H1 (cell line): ENCODE data around the gene CCNY. TPM values are rescaled to one million over a fixed set of nuclear protein-coding genes. Genes with fewer than 3 reads are reported as not detected.

Experiments used
- CTCF ChIA-PET: fragments of 300-600 bp; sonication (Branson Sonifier 250); formaldehyde crosslinking; loops from one replicate; lab custom pipeline; 2021; ENCODE audit not compliant: partially characterized antibody; lab: Charles Lee
- POLR2A ChIA-PET: fragments of 300-600 bp; sonication (Branson Sonifier 250); formaldehyde crosslinking; loops from one replicate; lab custom pipeline; 2021; ENCODE audit warnings: inconsistent platforms; ENCODE audit not compliant: partially characterized antibody; lab: Charles Lee
- DNase-seq, 2 experiments: peaks; one replicate each; pipeline versions ENCODE4 v3.0.0 to v3.0.0-alpha.2; 2010 to 2022; ENCODE audit warnings: low spot score in 2 of 2, low read depth in 1 of 2, mixed read lengths in 1 of 2
- FAIRE-seq: peaks from 2 replicates; lab custom pipeline; 2011; peaks lifted over from hg19 to GRCh38; lab: Jason Lieb, UNC
- H2AFZ ChIP-seq: 2 replicates; pipeline ENCODE4 v1.8.1; 2012; ENCODE audit warnings: low read length, inconsistent platforms
- H2AK5ac ChIP-seq: 2 replicates; pipeline ENCODE4 v1.6.1; 2013; ENCODE audit warnings: low read depth, low read length
- H2BK120ac ChIP-seq: replicated peaks from 2 replicates; pipeline ENCODE3; 2013; ENCODE audit warnings: low read depth, low read length, inconsistent platforms
- H2BK12ac ChIP-seq: 2 replicates; pipeline ENCODE4 v1.6.1; 2013; ENCODE audit warnings: low read depth, low read length
- H2BK15ac ChIP-seq: 2 replicates; pipeline ENCODE4 v1.6.1; 2013; ENCODE audit warnings: low read length
- H2BK20ac ChIP-seq: 2 replicates; pipeline ENCODE4 v1.6.1; 2013; ENCODE audit warnings: low read length
- H2BK5ac ChIP-seq: 2 replicates; pipeline ENCODE4 v1.6.1; 2013; ENCODE audit warnings: low read depth, low read length
- H3K14ac ChIP-seq: 2 replicates; pipeline ENCODE4 v1.6.1; 2013; ENCODE audit warnings: inconsistent platforms; ENCODE audit not compliant: insufficient read length
- H3K18ac ChIP-seq: 2 replicates; pipeline ENCODE4 v1.6.1; 2013; ENCODE audit warnings: low read length; ENCODE audit errors: extremely low read depth
- H3K23ac ChIP-seq: 2 replicates; pipeline ENCODE4 v1.6.1; 2013; ENCODE audit warnings: inconsistent platforms; ENCODE audit not compliant: insufficient read length
- H3K23me2 ChIP-seq: 2 replicates; pipeline ENCODE4 v1.6.1; 2013; ENCODE audit warnings: low read depth, low read length
- H3K27ac ChIP-seq: 2 replicates; pipeline ENCODE4 v1.6.1; 2011; ENCODE audit warnings: low read depth, low read length, inconsistent platforms
- H3K27me3 ChIP-seq, 4 experiments: replicated peaks in 1 of 4; 1 replicate in 1 of 4; 2 replicates in 3 of 4; pipeline versions ENCODE4 v1.6.1 to v1.8.1; 2011 to 2013; ENCODE audit warnings: low read length in 3 of 4, mild to moderate bottlenecking in 3 of 4, inconsistent platforms in 2 of 4, mixed read lengths in 2 of 4, moderate library complexity in 1 of 4; ENCODE audit not compliant: control insufficient read depth in 3 of 4, insufficient read depth in 3 of 4; ENCODE audit errors: extremely low read depth in 1 of 4
- H3K36me3 ChIP-seq, 4 experiments: 2 replicates each; pipeline versions ENCODE4 v1.6.1 to v1.8.1; 2011 to 2013; ENCODE audit warnings: mild to moderate bottlenecking in 4 of 4, low read length in 3 of 4, moderate library complexity in 2 of 4, control low read depth in 1 of 4, inconsistent platforms in 1 of 4; ENCODE audit not compliant: insufficient read depth in 4 of 4, control insufficient read depth in 2 of 4
- H3K4ac ChIP-seq: replicated peaks from 2 replicates; pipeline ENCODE3; 2013; ENCODE audit warnings: low read length, low read depth, mixed read lengths, inconsistent platforms; ENCODE audit not compliant: insufficient read length
- H3K4me1 ChIP-seq, 4 experiments: replicated peaks in 1 of 4; 1 replicate in 1 of 4; 2 replicates in 3 of 4; pipeline versions ENCODE4 v1.6.1 to v1.8.1; 2011 to 2013; ENCODE audit warnings: low read length in 3 of 4, inconsistent platforms in 2 of 4, mixed read lengths in 1 of 4; ENCODE audit not compliant: insufficient read depth in 4 of 4, control insufficient read depth in 3 of 4
- H3K4me2 ChIP-seq, 2 experiments: 2 replicates each; pipeline versions ENCODE4 v1.6.1 to v1.8.1; 2011 to 2013; ENCODE audit warnings: low read depth in 2 of 2, low read length in 2 of 2, control low read depth in 1 of 2, inconsistent platforms in 1 of 2, mild to moderate bottlenecking in 1 of 2; ENCODE audit not compliant: insufficient read depth in 1 of 2
- H3K4me3 ChIP-seq, 4 experiments: fragments of 200-600, 300-600 bp in 1 of 4; sonication (generic), shearing (Covaris generic), sonication (Bioruptor Twin) in 1 of 4; 2 replicates each; pipeline versions ENCODE4 v1.5.1 to v1.8.1; 2011 to 2016; ENCODE audit warnings: low read length in 4 of 4, low read depth in 3 of 4, control low read depth in 2 of 4, inconsistent platforms in 2 of 4, mild to moderate bottlenecking in 2 of 4, mixed read lengths in 1 of 4, moderate library complexity in 1 of 4; ENCODE audit not compliant: insufficient read depth in 2 of 4; ENCODE audit errors: extremely low read depth in 1 of 4
- H3K56ac ChIP-seq: replicated peaks from 2 replicates; pipeline ENCODE3; 2013; ENCODE audit warnings: low read depth, mild to moderate bottlenecking, mixed read lengths, low read length, inconsistent platforms; ENCODE audit not compliant: insufficient read length
- H3K79me1 ChIP-seq: 2 replicates; pipeline ENCODE4 v1.6.1; 2013; ENCODE audit warnings: low read depth, low read length, control low read depth
- H3K79me2 ChIP-seq, 2 experiments: 2 replicates each; pipeline versions ENCODE4 v1.6.1 to v1.8.1; 2012 to 2013; ENCODE audit warnings: low read length in 2 of 2, mild to moderate bottlenecking in 2 of 2, inconsistent platforms in 1 of 2; ENCODE audit not compliant: insufficient read depth in 2 of 2, control insufficient read depth in 1 of 2
- H3K9ac ChIP-seq, 4 experiments: replicated peaks in 1 of 4; 1 replicate in 1 of 4; 2 replicates in 3 of 4; pipeline versions ENCODE4 v1.6.1 to v1.8.1; 2011 to 2013; ENCODE audit warnings: low read depth in 3 of 4, low read length in 3 of 4, control low read depth in 2 of 4, mild to moderate bottlenecking in 2 of 4, moderate library complexity in 2 of 4, inconsistent platforms in 1 of 4; ENCODE audit errors: extremely low read depth in 1 of 4
- H3K9me3 ChIP-seq, 2 experiments: 2 replicates each; pipeline versions ENCODE4 v1.6.1 to v1.8.1; 2012 to 2013; ENCODE audit warnings: mild to moderate bottlenecking in 2 of 2, moderate library complexity in 2 of 2, control low read depth in 1 of 2, inconsistent platforms in 1 of 2, low read depth in 1 of 2, low read length in 1 of 2, mixed read lengths in 1 of 2; ENCODE audit not compliant: insufficient read depth in 2 of 2
- H4K20me1 ChIP-seq, 2 experiments: replicated peaks in 1 of 2; 2 replicates each; pipeline versions ENCODE3 to v1.8.1; 2011 to 2013; ENCODE audit warnings: inconsistent platforms in 2 of 2, low read length in 2 of 2, mild to moderate bottlenecking in 1 of 2; ENCODE audit not compliant: insufficient read depth in 2 of 2, control insufficient read depth in 1 of 2
- H4K5ac ChIP-seq: 2 replicates; pipeline ENCODE4 v1.6.1; 2013; ENCODE audit warnings: low read length, low read depth, mixed read lengths, inconsistent platforms; ENCODE audit not compliant: insufficient read length
- H4K8ac ChIP-seq: 2 replicates; pipeline ENCODE4 v1.8.0; 2013; ENCODE audit warnings: mild to moderate bottlenecking, moderate library complexity, low read length, inconsistent platforms; ENCODE audit not compliant: insufficient read depth; ENCODE audit errors: extremely low read depth
- H4K91ac ChIP-seq: replicated peaks from 2 replicates; pipeline ENCODE3; 2013; ENCODE audit warnings: low read length, mixed read lengths, inconsistent platforms; ENCODE audit not compliant: insufficient read length
- EP300 ChIP-seq, 2 experiments: IDR thresholded peaks; 1 replicate in 1 of 2; 2 replicates in 1 of 2; pipeline ENCODE4 v1.6.1; 2011 to 2012; ENCODE audit warnings: low read depth in 2 of 2, low read length in 2 of 2, mild to moderate bottlenecking in 2 of 2, borderline replicate concordance in 1 of 2, inconsistent platforms in 1 of 2, moderate library complexity in 1 of 2
- JUN ChIP-seq: IDR thresholded peaks from 2 replicates; pipeline ENCODE4 v1.6.1; 2011; ENCODE audit warnings: low read depth, mild to moderate bottlenecking, improper control_type of control experiment, low read length
- NRF1 ChIP-seq: IDR thresholded peaks from 2 replicates; pipeline ENCODE4 v1.6.1; 2011; ENCODE audit warnings: mild to moderate bottlenecking, low read depth, low read length, improper control_type of control experiment
- RNF2 ChIP-seq: fragments of 200-900, 300-1000 bp; sonication (generic); IDR thresholded peaks from 2 replicates; pipeline ENCODE4 v1.7.1; 2016; ENCODE audit warnings: borderline replicate concordance, low read depth, mild to moderate bottlenecking, antibody characterized with exemption, low read length; ENCODE audit not compliant: poor library complexity, severe bottlenecking; ENCODE audit errors: missing control alignments
- WGBS, 2 experiments: shearing (Covaris generic) in 1 of 2; methylation state at CpG; one replicate each; pipeline versions ENCODE4 v1.1.6 to v1.1.7; 2013 to 2015; ENCODE audit warnings: low lambda C conversion rate in 2 of 2, mixed read lengths in 2 of 2, inconsistent platforms in 1 of 2, low coverage in 1 of 2, missing lambda C conversion rate in 1 of 2; ENCODE audit not compliant: insufficient replicate concordance in 2 of 2, insufficient coverage in 1 of 2, insufficient read length in 1 of 2; ENCODE audit errors: extremely low coverage in 1 of 2, missing lambda C conversion rate in 1 of 2; 5-methylcytosine and 5-hydroxymethylcytosine counted together
- polyA plus RNA-seq, 7 experiments: library from polyadenylated mRNA; depleted of rRNA in 3 of 7; stranded (reverse) in 5 of 7; unstranded in 2 of 7; fragments of >200 nt in 5 of 7; fragments of 200-250 nt in 2 of 7; gene quantifications; 1 replicate in 5 of 7; 2 replicates in 1 of 7; 4 replicates in 1 of 7; pipeline versions ENCODE4 v1.2.1 to v1.2.3, GENCODE V29; 2011 to 2013; ENCODE audit warnings: missing spikeins in 2 of 7, mixed read lengths in 2 of 7
- total RNA-seq: library from RNA; stranded (reverse); fragmentation: NEBNext Ultra II Directional; extraction: Animal tissue kit (Norgen Biotek cat#: 25700); gene quantifications from 2 replicates; pipeline ENCODE4 v1.2.1, GENCODE V29; 2021
- TF ChIP-seq, protein P1 (sequence below): IDR thresholded peaks from 2 replicates; pipeline ENCODE4 v1.6.1; 2012; ENCODE audit warnings: low read length, inconsistent platforms
- TF ChIP-seq, protein P2 (sequence below): IDR thresholded peaks from 2 replicates; pipeline ENCODE4 v1.6.1; 2011; ENCODE audit warnings: low read length, improper control_type of control experiment
- TF ChIP-seq, protein P3 (sequence below): IDR thresholded peaks from 2 replicates; pipeline ENCODE4 v1.6.1; 2012; ENCODE audit warnings: inconsistent platforms

CCNY gene
- total and polyA plus RNA-seq, 2 of the 8 experiments (the other 6 are each of a cell fraction or from before 2014, with no cell fraction given): 25.3 to 68.2 TPM

DNA sequence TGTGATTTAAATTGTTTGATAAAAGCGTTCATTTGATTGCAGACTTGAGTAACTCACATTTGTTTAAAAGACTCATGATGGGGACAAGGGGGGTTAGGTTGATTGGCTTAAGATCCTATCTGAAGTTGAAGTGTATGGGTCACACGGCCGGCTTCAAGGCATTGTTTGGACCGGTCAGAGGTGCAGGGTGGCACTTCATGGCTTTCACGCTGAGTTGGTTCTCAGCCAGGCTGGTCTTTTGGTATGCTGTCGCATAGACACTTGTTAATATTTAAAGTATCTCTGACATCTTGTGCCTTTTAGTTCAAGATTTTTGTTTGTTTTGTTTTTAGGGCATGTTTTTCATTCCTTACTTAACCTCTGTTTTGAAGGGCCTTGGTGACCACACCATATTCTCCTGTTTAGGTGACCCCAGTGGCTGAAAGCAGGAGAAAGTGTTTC is 58.1 kb downstream of the CCNY start:
- ChIA-PET CTCF (interaction anchor here (1.2 to 1.5 kb wide), 2 partner anchors 27 to 169 kb away, joined by 3 to 4 read pairs; no protein-coding TSS in a partner anchor), POLR2A (interaction anchor here (2.5 kb wide), 1 partner anchor 10 kb away, joined by 11 read pairs; no protein-coding TSS in a partner anchor)
- no peak overlapping the region for H3K9ac ChIP-seq

More for the DNA sequence above, 58.1 kb downstream of the CCNY start:
- no peak overlapping the region for H2BK20ac ChIP-seq
- no peak overlapping the region for H2BK12ac ChIP-seq
- peak overlapping the region in 1 of 4 experiments; percentile 8; a peak in 2 of 8 replicates for H3K4me3 ChIP-seq
- peaks cover 2 to 11% of the 10 kb centered on the region in 2 experiments for H4K20me1 ChIP-seq
- H3K27me3 ChIP-seq: no peaks in the 10 kb centered on the region
- H3K23me2 ChIP-seq: no peaks in the 10 kb centered on the region
- peak overlapping the region; percentile 9; the same call in 1 of the 2 replicates for H3K27ac ChIP-seq
- H4K8ac ChIP-seq: no peak overlapping the region
- H2BK5ac ChIP-seq: no peak overlapping the region
- peak overlapping the region; percentile 36 to 41 for H3K4me2 ChIP-seq
- H3K18ac ChIP-seq: no peak overlapping the region; the same call in 1 of the 2 replicates
- H2AK5ac ChIP-seq: no peak overlapping the region
- no peak overlapping the region for H2BK15ac ChIP-seq
- DNase-seq (no peak), FAIRE-seq (no peak)
- peaks cover 24% of the 10 kb centered on the region for H3K79me1 ChIP-seq
- TF ChIP-seq, protein P1, sequence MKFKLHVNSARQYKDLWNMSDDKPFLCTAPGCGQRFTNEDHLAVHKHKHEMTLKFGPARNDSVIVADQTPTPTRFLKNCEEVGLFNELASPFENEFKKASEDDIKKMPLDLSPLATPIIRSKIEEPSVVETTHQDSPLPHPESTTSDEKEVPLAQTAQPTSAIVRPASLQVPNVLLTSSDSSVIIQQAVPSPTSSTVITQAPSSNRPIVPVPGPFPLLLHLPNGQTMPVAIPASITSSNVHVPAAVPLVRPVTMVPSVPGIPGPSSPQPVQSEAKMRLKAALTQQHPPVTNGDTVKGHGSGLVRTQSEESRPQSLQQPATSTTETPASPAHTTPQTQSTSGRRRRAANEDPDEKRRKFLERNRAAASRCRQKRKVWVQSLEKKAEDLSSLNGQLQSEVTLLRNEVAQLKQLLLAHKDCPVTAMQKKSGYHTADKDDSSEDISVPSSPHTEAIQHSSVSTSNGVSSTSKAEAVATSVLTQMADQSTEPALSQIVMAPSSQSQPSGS: no peak
- TF ChIP-seq, protein P2, sequence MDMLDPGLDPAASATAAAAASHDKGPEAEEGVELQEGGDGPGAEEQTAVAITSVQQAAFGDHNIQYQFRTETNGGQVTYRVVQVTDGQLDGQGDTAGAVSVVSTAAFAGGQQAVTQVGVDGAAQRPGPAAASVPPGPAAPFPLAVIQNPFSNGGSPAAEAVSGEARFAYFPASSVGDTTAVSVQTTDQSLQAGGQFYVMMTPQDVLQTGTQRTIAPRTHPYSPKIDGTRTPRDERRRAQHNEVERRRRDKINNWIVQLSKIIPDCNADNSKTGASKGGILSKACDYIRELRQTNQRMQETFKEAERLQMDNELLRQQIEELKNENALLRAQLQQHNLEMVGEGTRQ: no peak
- TF ChIP-seq JUN (no peak), RNF2 (no peak), EP300 (IDR thresholded peaks at IDR 0.05; ENCODE audit: borderline replicate concordance in 1 of 2, low read depth in 2 of 2, low read length in 2 of 2) (no peak), NRF1 (no peak)
- TF ChIP-seq, protein P3, sequence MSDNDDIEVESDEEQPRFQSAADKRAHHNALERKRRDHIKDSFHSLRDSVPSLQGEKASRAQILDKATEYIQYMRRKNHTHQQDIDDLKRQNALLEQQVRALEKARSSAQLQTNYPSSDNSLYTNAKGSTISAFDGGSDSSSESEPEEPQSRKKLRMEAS: no peak
- H3K14ac ChIP-seq: no peak overlapping the region
- no peak overlapping the region for H4K91ac ChIP-seq
- H3K79me2 ChIP-seq: peaks cover 14 to 82% of the 10 kb centered on the region in 2 experiments
- H3K56ac ChIP-seq: no peak overlapping the region
- H3K4me1 ChIP-seq: peaks cover 22 to 48% (median 33%) of the 10 kb centered on the region in 4 experiments
- no peaks in the 10 kb centered on the region; a peak in 1 of 8 replicates for H3K36me3 ChIP-seq
- WGBS, 2 experiments: 46% methylated on average over 6 of the region's 6 CpGs; no CpG with 5 or more reads in 1 of the 2 experiments
- no peak overlapping the region for H2AFZ ChIP-seq
- H3K4ac ChIP-seq: no peak overlapping the region
- no peak overlapping the region for H3K23ac ChIP-seq
- no peaks in the 10 kb centered on the region for H3K9me3 ChIP-seq
- no peak overlapping the region for H4K5ac ChIP-seq
- H2BK120ac ChIP-seq: no peak overlapping the region
